ENCODE results near the gene TRIM54. TPM values are rescaled to one million over a fixed set of nuclear protein-coding genes. Genes with fewer than 3 reads are reported as not detected.

The TRIM54 gene
- total RNA-seq, 1 experiment from 2014 or later: 9.8 TPM

DNA sequence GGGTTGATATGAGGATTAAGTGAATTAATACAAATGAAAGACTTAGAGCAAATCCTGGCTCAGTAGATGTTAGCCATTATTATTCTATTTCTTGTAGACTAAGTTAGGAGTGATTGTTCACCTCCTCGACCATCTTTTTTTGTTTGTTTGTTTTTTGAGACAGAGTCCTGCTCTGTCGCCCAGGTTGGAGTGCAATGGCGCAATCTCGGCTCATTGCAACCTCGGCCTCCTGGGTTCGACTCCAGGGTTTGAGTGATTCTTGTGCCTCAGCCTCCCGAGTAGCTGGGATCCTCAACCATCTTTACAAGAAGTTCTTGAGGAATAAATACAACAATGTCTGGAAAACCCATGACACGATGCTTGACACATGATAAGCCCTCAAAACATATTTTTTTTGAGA lies 12.7 kb downstream of the TRIM54 start:
- Histone ChIP-seq H3K4me1 (replicated peaks; ENCODE audit: insufficient read depth) (peaks cover 33% of the 10 kb centered on the region), H2AFZ (no peak overlapping the region), H3K4me2 (no peak overlapping the region), H4K20me1 (ENCODE audit: insufficient read depth) (no peaks in the 10 kb centered on the region), H3K9me3 (ENCODE audit: insufficient read depth, low read depth) (no peaks in the 10 kb centered on the region), H3K9me2 (ENCODE audit: insufficient read depth) (no peaks in the 10 kb centered on the region), H3K27ac (no peak overlapping the region), H3K36me3 (ENCODE audit: low read depth) (no peaks in the 10 kb centered on the region), H3K4me3 (no peak overlapping the region), H3F3A (ENCODE audit: insufficient read depth, low read depth) (peaks cover 35% of the 10 kb centered on the region), H3K79me2 (ENCODE audit: low read depth) (no peaks in the 10 kb centered on the region), H3K27me3 (ENCODE audit: insufficient read depth, low read depth) (no peaks in the 10 kb centered on the region)
- TF ChIP-seq, protein P1, sequence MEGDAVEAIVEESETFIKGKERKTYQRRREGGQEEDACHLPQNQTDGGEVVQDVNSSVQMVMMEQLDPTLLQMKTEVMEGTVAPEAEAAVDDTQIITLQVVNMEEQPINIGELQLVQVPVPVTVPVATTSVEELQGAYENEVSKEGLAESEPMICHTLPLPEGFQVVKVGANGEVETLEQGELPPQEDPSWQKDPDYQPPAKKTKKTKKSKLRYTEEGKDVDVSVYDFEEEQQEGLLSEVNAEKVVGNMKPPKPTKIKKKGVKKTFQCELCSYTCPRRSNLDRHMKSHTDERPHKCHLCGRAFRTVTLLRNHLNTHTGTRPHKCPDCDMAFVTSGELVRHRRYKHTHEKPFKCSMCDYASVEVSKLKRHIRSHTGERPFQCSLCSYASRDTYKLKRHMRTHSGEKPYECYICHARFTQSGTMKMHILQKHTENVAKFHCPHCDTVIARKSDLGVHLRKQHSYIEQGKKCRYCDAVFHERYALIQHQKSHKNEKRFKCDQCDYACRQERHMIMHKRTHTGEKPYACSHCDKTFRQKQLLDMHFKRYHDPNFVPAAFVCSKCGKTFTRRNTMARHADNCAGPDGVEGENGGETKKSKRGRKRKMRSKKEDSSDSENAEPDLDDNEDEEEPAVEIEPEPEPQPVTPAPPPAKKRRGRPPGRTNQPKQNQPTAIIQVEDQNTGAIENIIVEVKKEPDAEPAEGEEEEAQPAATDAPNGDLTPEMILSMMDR (conservative IDR thresholded peaks at IDR 0.05): no peak
- intact Hi-C loops (cut with micrococcal nuclease; ENCODE audit: unreplicated experiment): no loop called here
- POLR2A ChIA-PET (ENCODE audit: unreplicated experiment): no interaction called here
- CTCF ChIA-PET: interaction anchor here (0.6 kb wide), 1 partner anchor 59 kb away, joined by 7 read pairs; no protein-coding TSS in a partner anchor
- no TSS peak for BruUV-seq (replicated peaks)
- no peak for DNase-seq

DNA sequence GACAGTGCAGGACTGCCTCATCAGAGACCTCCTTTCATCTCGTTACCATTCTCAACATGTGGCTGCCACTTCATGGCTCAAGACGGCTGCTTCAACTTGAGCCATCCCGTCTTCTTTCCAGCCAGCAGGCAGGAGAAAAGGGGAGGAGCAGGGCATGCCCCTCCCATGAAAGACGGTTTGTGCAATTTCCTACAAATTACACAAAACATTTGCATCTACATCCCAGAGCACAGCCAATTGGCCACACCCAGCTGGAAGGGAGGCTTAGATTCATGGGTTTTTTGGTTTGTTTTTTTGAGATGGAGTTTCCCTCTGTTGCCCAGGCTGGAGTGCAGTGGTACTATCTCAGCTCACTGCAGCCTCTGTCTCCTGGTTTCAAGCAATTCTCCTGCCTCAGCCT lies 14.3 kb downstream of the TRIM54 start:
- no peak for TF ChIP-seq EZH2 (IDR thresholded peaks at IDR 0.05; ENCODE audit: low read depth)
- TF ChIP-seq, protein P1 (conservative IDR thresholded peaks at IDR 0.05): no peak
- CTCF ChIA-PET: no interaction called here
- no TSS peak for BruUV-seq (replicated peaks)

DNA sequence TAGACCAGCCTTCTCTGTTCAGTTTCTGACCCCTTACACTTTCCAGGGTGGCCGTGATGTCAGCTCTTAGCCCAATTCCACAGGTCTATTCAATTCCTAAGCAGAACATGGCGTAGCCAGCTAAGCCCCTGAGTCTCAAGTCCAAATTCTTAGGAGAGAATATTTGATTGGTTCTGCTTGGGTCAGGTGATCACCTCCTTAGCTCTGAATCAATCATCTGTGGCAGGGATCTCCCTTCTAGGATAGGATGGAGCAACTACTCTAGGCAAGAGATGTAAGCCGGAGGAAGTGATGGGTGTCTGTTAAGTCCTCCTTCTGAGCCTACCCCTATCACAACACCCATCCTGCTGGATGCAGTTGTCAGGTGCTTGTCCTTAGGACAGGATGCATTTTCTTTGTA lies 15.0 kb downstream of the TRIM54 start:
- POLR2A ChIA-PET (ENCODE audit: unreplicated experiment): no interaction called here

More for the DNA sequence above, 14.3 kb downstream of the TRIM54 start:
- H2AFZ ChIP-seq: no peak overlapping the region
- H3K4me3 ChIP-seq: no peak overlapping the region
- H3K9me2 ChIP-seq (ENCODE audit: insufficient read depth): no peaks in the 10 kb centered on the region
- no peak overlapping the region for H3K4me2 ChIP-seq
- no peaks in the 10 kb centered on the region for H3K27me3 ChIP-seq (ENCODE audit: insufficient read depth, low read depth)
- H3K79me2 ChIP-seq (ENCODE audit: low read depth): no peaks in the 10 kb centered on the region
- intact Hi-C loops (cut with micrococcal nuclease; ENCODE audit: unreplicated experiment): no loop called here
- peaks cover 31% of the 10 kb centered on the region for H3F3A ChIP-seq (ENCODE audit: insufficient read depth, low read depth)
- H3K4me1 ChIP-seq (replicated peaks; ENCODE audit: insufficient read depth): peaks cover 28% of the 10 kb centered on the region
- no peaks in the 10 kb centered on the region for H3K9me3 ChIP-seq (ENCODE audit: insufficient read depth, low read depth)
- DNase-seq: no peak
- no peaks in the 10 kb centered on the region for H4K20me1 ChIP-seq (ENCODE audit: insufficient read depth)
- no peaks in the 10 kb centered on the region for H3K36me3 ChIP-seq (ENCODE audit: low read depth)
- no peak overlapping the region for H3K27ac ChIP-seq
- POLR2A ChIA-PET (ENCODE audit: unreplicated experiment): interaction anchor here (0.5 kb wide), 1 partner anchor 16 kb away, joined by 4 read pairs; no protein-coding TSS in a partner anchor

More for the DNA sequence above, 15.0 kb downstream of the TRIM54 start:
- no peak overlapping the region for H2AFZ ChIP-seq
- BruUV-seq (replicated peaks): no TSS peak
- CTCF ChIA-PET: no interaction called here
- DNase-seq: no peak
- H3K27ac ChIP-seq: no peak overlapping the region
- H4K20me1 ChIP-seq (ENCODE audit: insufficient read depth): no peaks in the 10 kb centered on the region
- no peaks in the 10 kb centered on the region for H3K36me3 ChIP-seq (ENCODE audit: low read depth)
- no peaks in the 10 kb centered on the region for H3K9me3 ChIP-seq (ENCODE audit: insufficient read depth, low read depth)
- intact Hi-C loops (cut with micrococcal nuclease; ENCODE audit: unreplicated experiment): no loop called here
- no peak overlapping the region for H3K4me3 ChIP-seq
- peaks cover 21% of the 10 kb centered on the region for H3K4me1 ChIP-seq (replicated peaks; ENCODE audit: insufficient read depth)
- no peaks in the 10 kb centered on the region for H3K27me3 ChIP-seq (ENCODE audit: insufficient read depth, low read depth)
- no peaks in the 10 kb centered on the region for H3K79me2 ChIP-seq (ENCODE audit: low read depth)
- H3K4me2 ChIP-seq: no peak overlapping the region
- H3K9me2 ChIP-seq (ENCODE audit: insufficient read depth): no peaks in the 10 kb centered on the region
- peaks cover 24% of the 10 kb centered on the region for H3F3A ChIP-seq (ENCODE audit: insufficient read depth, low read depth)
- TF ChIP-seq EZH2 (IDR thresholded peaks at IDR 0.05; ENCODE audit: low read depth): no peak
- TF ChIP-seq, protein P1 (conservative IDR thresholded peaks at IDR 0.05): no peak
